GM12801 (cell line): Measurements from ENCODE around the gene NEU3.

Experiments used
- TF ChIP-seq, protein P1 (sequence below): IDR thresholded peaks from one replicate; pipeline ENCODE4 v1.5.1; 2011; ENCODE audit warnings: control low read depth; ENCODE audit not compliant: insufficient read length; ENCODE audit errors: extremely low read depth

Gene NEU3

DNA sequence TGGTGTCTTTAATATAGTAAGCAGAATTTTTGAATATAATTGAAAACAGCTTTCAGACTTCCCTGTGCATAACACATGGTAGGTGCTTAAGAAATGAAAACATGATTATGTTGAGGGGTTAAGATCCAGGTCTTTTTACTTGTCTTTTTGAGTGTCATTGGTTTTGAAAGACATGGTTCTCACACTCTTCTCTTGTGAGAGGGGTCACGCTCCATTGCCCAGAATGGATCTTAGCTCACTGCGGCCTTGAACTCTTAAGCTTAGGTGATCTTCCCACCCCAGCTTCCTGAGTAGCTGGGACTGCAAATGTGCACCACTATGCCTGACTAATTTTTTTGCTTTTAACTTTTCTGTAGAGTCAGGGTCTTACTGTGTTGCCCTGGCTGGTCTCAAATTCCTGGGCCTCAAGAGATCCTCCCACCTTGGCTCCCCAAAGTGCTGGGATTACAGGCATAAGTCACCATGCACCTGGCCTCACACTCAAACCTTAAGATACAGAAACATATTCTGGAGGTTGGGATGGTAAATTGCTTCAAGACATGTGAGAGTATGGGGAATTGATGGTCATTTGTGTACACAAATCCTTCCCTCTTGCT lies 38.3 kb upstream of the NEU3 start:
- TF ChIP-seq, protein P1, sequence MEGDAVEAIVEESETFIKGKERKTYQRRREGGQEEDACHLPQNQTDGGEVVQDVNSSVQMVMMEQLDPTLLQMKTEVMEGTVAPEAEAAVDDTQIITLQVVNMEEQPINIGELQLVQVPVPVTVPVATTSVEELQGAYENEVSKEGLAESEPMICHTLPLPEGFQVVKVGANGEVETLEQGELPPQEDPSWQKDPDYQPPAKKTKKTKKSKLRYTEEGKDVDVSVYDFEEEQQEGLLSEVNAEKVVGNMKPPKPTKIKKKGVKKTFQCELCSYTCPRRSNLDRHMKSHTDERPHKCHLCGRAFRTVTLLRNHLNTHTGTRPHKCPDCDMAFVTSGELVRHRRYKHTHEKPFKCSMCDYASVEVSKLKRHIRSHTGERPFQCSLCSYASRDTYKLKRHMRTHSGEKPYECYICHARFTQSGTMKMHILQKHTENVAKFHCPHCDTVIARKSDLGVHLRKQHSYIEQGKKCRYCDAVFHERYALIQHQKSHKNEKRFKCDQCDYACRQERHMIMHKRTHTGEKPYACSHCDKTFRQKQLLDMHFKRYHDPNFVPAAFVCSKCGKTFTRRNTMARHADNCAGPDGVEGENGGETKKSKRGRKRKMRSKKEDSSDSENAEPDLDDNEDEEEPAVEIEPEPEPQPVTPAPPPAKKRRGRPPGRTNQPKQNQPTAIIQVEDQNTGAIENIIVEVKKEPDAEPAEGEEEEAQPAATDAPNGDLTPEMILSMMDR: no peak

DNA sequence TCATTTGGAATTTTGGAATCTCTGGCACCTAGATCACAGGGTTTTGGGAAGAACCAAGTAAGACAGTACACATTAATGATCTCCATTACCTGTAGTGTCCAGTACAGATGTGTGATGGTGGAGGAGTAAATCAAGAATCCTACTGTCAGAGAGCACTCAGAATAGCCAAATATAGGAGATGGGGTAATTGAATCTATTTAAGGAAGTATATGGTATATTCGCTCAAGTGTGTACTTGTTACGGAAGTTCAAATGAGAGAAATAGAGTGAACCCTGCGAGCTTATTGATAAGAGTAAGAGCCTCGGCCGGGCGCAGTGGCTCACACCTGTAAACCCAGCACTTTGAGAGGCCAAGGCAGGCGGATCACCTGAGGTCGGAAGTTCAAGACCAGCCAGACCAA lies 37.5 kb upstream of the NEU3 start:
- TF ChIP-seq, protein P1: no peak

DNA sequence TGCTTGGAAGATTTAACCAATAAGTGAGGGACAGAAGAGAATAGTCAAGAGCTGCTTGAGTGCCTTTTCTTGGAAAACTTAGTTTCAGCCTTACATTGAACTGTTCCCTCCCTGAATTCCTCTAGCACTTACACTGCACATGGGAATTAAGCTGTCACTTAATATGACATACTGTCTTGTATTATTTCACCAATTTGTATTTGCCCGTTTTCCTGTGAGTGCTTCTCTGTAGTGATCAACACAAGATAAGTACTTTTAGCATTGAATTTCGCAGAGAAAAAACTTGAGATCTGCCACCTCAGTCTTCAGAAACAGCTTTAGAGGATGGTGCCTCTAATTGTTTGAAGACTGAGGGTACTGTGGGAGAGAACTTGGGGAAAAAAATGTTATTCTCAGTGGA lies 36.0 kb upstream of the NEU3 start:
- TF ChIP-seq, protein P1: no peak

DNA sequence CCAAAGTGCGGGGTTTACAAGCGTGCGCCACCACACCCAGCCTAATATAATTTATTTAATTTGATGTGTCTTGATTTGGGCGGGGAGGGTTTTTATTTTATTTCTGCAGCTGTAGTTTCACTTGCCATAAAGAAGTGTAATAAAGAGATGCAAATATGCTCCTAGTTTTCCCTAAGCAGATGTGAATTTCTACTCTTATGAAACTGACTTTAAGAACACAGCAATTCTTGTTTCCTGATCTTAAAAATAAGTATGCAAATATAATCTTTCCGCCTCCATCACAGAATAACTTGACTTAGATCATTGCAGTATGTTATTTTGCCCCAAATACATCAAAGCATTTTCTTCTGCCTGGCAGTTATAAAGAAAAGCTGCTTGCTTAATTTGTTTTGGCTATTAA lies 35.3 kb upstream of the NEU3 start:
- TF ChIP-seq, protein P1: no peak

DNA sequence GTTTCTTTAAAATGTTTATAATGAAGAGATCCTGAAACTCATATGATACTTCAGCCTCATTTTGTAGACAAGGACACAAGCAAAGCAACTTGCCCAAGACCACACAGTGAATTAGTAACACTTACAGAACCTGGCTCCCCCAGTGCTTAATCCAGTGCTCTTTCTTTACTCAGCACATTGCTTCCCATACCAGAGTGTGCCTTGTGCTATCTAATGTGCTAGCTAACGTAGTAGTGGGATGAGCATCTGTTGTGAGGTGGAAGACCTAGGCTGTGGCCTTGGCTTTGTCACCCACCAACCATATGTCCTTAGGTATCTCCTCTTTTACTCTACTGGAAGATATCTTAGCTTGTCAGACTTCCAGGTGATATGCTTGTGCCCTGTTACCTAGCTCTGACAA lies 34.5 kb upstream of the NEU3 start:
- TF ChIP-seq, protein P1: no peak

DNA sequence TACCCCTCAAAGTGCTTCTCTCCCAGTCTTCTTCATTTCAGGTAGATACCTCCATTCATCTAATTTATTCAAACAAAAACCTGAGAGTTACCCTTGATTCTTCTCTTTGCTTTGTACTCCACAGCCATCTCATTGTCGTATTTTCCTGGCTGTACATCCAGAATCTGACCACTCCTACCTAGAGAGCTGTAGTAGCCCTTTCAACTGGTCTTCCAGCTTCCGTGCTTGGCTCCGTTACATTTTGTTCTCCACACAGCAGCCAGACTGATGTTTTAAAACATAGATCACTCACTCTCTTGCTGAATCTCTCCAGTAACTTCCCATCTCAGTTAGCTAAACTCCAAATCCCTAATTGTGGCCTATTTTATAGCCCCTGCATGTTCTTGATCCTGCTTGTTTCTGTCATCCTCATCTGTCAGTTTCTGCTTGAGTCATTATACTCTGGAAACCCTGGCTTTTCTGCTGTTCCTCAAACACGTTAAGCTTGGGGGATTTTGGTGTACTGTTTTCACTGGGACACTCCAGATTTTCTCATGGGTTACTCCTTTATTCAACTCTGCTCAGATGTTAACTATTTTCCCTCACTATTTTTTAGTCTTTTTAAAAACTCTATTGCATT lies 32.2 kb upstream of the NEU3 start:
- TF ChIP-seq, protein P1: no peak

DNA sequence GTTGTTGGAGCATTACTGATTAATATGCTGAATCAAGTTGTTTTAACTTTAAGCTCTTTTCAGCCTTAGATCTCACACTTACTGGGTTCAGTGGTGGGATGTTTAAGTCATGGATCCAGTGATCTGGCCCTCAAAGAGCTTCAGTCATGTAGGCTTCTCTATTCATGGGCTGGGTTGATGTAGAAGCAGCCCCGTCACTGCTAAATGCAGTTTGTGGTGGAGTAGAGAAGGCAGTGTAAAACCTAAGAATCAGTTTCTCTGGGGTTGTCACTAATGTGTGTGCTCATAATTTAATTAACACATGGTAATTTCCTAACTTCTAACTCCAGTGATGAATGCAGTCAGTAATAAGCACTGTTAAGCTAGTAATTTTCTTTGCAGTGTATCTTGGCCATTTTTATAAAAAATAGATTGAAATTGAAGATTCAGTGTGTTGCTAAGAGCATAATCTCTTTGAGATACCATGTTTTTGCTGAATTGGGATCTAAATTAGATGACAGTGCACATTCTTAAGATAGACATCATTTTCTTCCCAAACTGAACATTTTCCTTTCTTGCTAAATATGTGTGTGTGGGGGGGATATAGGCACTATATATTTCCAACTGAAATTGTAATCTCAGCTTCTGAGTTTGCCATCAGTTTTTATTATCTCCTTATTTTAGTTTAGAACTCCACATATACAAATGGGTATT lies 30.6 kb upstream of the NEU3 start:
- TF ChIP-seq, protein P1: no peak
